ENCODE measurements around the gene LRRC36. TPM values are rescaled to one million over a fixed set of nuclear protein-coding genes. Genes with fewer than 3 reads are reported as not detected.

LRRC36 gene
- total and polyA plus RNA-seq, 10 of the 15 experiments (the other 5 are each of a cell fraction or from before 2014, with no cell fraction given), result 0.45 to 2.0 (median 0.75) TPM; not detected in 1

GRCh38 chr16:67409631-67410030 is 83.0 kb downstream of the LRRC36 start (continued):
- no peak for TF ChIP-seq E4F1 (IDR thresholded peaks at IDR 0.05; ENCODE audit: borderline replicate concordance, partially characterized antibody)
- no peak for TF ChIP-seq YY1 (IDR thresholded peaks at IDR 0.05; ENCODE audit: low read depth, low read length)
- TF ChIP-seq NFXL1 (IDR thresholded peaks at IDR 0.05; ENCODE audit: borderline replicate concordance), result no peak
- no peak for TF ChIP-seq LARP7 (IDR thresholded peaks at IDR 0.05)
- no peak for TF ChIP-seq JUND (IDR thresholded peaks at IDR 0.05; ENCODE audit: low read depth, low read length)

- FAIRE-seq (no peak), ATAC-seq (no peak), DNase-seq (ENCODE audit: low read depth, low spot score) (no peak)
- POLR2A ChIA-PET, result no interaction called here
- RAD21 ChIA-PET (ENCODE audit: unreplicated experiment), result interaction anchor here (1.0 kb wide), 1 partner anchor 12 kb away, joined by 3 read pairs; no protein-coding TSS in a partner anchor
- 31% methylated on average over 3 of the region's 3 CpGs for WGBS (ENCODE audit: insufficient coverage, insufficient replicate concordance, low lambda C conversion rate, missing lambda C conversion rate)
- H3K4me3 ChIP-seq, result no peak overlapping the region
- no peak overlapping the region for H2AFZ ChIP-seq (ENCODE audit: control insufficient read depth, low read depth, low read length)
- H3K36me3 ChIP-seq (ENCODE audit: control insufficient read depth in 2 of 2, insufficient read depth in 2 of 2, low read length in 1 of 2), result no peaks in the 10 kb centered on the region
- BruUV-seq (replicated peaks), result no TSS peak
- no peak overlapping the region for H3K4me2 ChIP-seq (ENCODE audit: control insufficient read depth, insufficient read depth)
- H3K27ac ChIP-seq (ENCODE audit: control insufficient read depth, insufficient read depth), result no peak overlapping the region
- H3K9ac ChIP-seq (ENCODE audit: control insufficient read depth, insufficient read depth, low read length), result no peak overlapping the region
- SMC1A ChIA-PET (ENCODE audit: uncharacterized antibody, unreplicated experiment), result no interaction called here
- no peaks in the 10 kb centered on the region for H3K9me3 ChIP-seq (replicated peaks; ENCODE audit: control insufficient read depth, insufficient read depth, low read length)
- H3K27me3 ChIP-seq (replicated peaks in 1 of 2; ENCODE audit: control insufficient read depth in 2 of 2, insufficient read depth in 2 of 2, low read length in 1 of 2), result no peaks in the 10 kb centered on the region; a peak in 1 of 4 replicates
- peaks cover 7% of the 10 kb centered on the region; the same call in 1 of the 2 replicates for H3K4me1 ChIP-seq (ENCODE audit: control insufficient read depth, insufficient read depth, low read length)
- in situ Hi-C loops (cut with MboI) (loop anchor here (25.0 kb wide), 1 partner anchor 424 kb away; the partner anchor contains the start of gene CES4A), intact Hi-C loops (cut with micrococcal nuclease; ENCODE audit: unreplicated experiment) (no loop called here)
- CTCF ChIA-PET, result no interaction called here
- H4K20me1 ChIP-seq (ENCODE audit: control insufficient read depth, insufficient read depth), result no peaks in the 10 kb centered on the region
- H3K79me2 ChIP-seq (ENCODE audit: control insufficient read depth, insufficient read depth, low read length), result no peaks in the 10 kb centered on the region
- TF ChIP-seq E2F4 (IDR thresholded peaks at IDR 0.05; ENCODE audit: low read depth, low read length) (no peak), IKZF1 (conservative IDR thresholded peaks at IDR 0.05) (no peak), SKIL (IDR thresholded peaks at IDR 0.05; ENCODE audit: low read depth, poor library complexity, severe bottlenecking) (no peak), ZNF592 (IDR thresholded peaks at IDR 0.05) (no peak), RB1 (IDR thresholded peaks at IDR 0.05; ENCODE audit: borderline replicate concordance) (no peak)
These were observed 84.7 kb downstream of the LRRC36 start for GRCh38 chr16:67411339-67411738.
